NT2/D1 (cell line): Measurements from ENCODE around the gene PAX4.

Experiments
- SUZ12 ChIP-seq: IDR thresholded peaks from 2 replicates; pipeline ENCODE4 v1.6.1; 2011; ENCODE audit not compliant: insufficient read length, insufficient read depth; ENCODE audit errors: extremely low read depth
- ZNF274 ChIP-seq: IDR thresholded peaks from 2 replicates; pipeline ENCODE4 v1.6.1; 2011; ENCODE audit warnings: mild to moderate bottlenecking, low read depth, low read length

- no peak for TF ChIP-seq SUZ12
- TF ChIP-seq ZNF274 = no peak
These were observed 33.1 kb upstream of the PAX4 start for GRCh38 chr7:127650847-127651555.
